HepG2 (cell line): Measurements from ENCODE around the gene POMT1. TPM values are rescaled to one million over a fixed set of nuclear protein-coding genes. Genes with fewer than 3 reads are reported as not detected.

Source experiments
- ATAC-seq: fragments of 200-7000 bp; cut with Tn5 transposase; 3 replicates; pipeline ENCODE4 v1.9.1; 2020; ENCODE audit warnings: mild to moderate bottlenecking, moderate library complexity
- BruUV-seq: library from RNA; stranded (reverse); fragments of 400-500 nt; replicated peaks from 2 replicates; lab custom pipeline; 2021; lab: Mats Ljungman, UMichigan
- CTCF ChIA-PET: fragments of 300-600 bp; formaldehyde crosslinking; extraction: SDS; loops from one replicate; lab custom pipeline; 2021; ENCODE audit warnings: low total read pairs, inconsistent platforms, low intra/inter-chr PET ratio; lab: Yijun Ruan, JAX
- POLR2A ChIA-PET: fragments of 350-600 bp; sonication (Branson Sonifier 250); formaldehyde crosslinking; loops from one replicate; lab custom pipeline; 2020; ENCODE audit warnings: antibody characterized with exemption, inconsistent platforms; lab: Yijun Ruan, JAX
- DNase-seq: peaks from one replicate; pipeline ENCODE4 v3.0.0-alpha.2; 2015; ENCODE audit warnings: low spot score
- FAIRE-seq: peaks from 3 replicates; lab custom pipeline; 2011; peaks lifted over from hg19 to GRCh38; lab: Jason Lieb, UNC
- H2AFZ ChIP-seq: one replicate; pipeline ENCODE4 v1.6.1; 2011; ENCODE audit warnings: low read length, inconsistent platforms
- H3K27ac ChIP-seq: fragments of 300-600 bp; 3 replicates; pipeline ENCODE4 v1.8.0; 2011; ENCODE audit warnings: mixed run types, mild to moderate bottlenecking, mixed read lengths, low read length, inconsistent platforms; ENCODE audit not compliant: insufficient read depth; ENCODE audit errors: extremely low read length
- H3K27me3 ChIP-seq, 2 experiments: fragments of 200-600 bp in 1 of 2; 2 replicates in 1 of 2; 3 replicates in 1 of 2; pipeline versions ENCODE4 v1.6.0 to v1.8.0; 2011; ENCODE audit warnings: low read length in 2 of 2, mild to moderate bottlenecking in 2 of 2, moderate library complexity in 2 of 2, inconsistent platforms in 1 of 2; ENCODE audit not compliant: insufficient read depth in 2 of 2, control insufficient read depth in 1 of 2
- H3K36me3 ChIP-seq, 2 experiments: fragments of 200-600 bp in 1 of 2; replicated peaks in 1 of 2; 2 replicates in 1 of 2; 3 replicates in 1 of 2; pipeline versions ENCODE4 v1.5.1 to v1.8.0; 2011; ENCODE audit warnings: low read length in 2 of 2, inconsistent platforms in 1 of 2; ENCODE audit not compliant: insufficient read depth in 2 of 2, control insufficient read depth in 1 of 2
- H3K4me1 ChIP-seq: 2 replicates; pipeline ENCODE4 v1.5.1; 2012; ENCODE audit warnings: low read length, inconsistent platforms; ENCODE audit not compliant: insufficient read depth
- H3K4me2 ChIP-seq: 2 replicates; pipeline ENCODE4 v1.6.0; 2011; ENCODE audit warnings: low read depth, low read length, inconsistent platforms
- H3K4me3 ChIP-seq, 3 experiments: fragments of 200-600 bp in 1 of 3; sonication (generic), shearing (Covaris generic) in 1 of 3; replicated peaks in 1 of 3; 2 replicates each; pipeline ENCODE4 v1.5.1; 2011 to 2016; ENCODE audit warnings: low read length in 3 of 3, inconsistent platforms in 2 of 3, low read depth in 2 of 3, mild to moderate bottlenecking in 2 of 3, control low read depth in 1 of 3, mixed read lengths in 1 of 3; ENCODE audit not compliant: insufficient read depth in 1 of 3
- H3K79me2 ChIP-seq: one replicate; pipeline ENCODE4 v1.6.1; 2011; ENCODE audit warnings: low read length, inconsistent platforms; ENCODE audit not compliant: insufficient read depth
- H3K9ac ChIP-seq: 2 replicates; pipeline ENCODE4 v1.6.0; 2011; ENCODE audit warnings: mild to moderate bottlenecking, low read depth, low read length, inconsistent platforms; ENCODE audit not compliant: insufficient read depth
- H3K9me3 ChIP-seq: 2 replicates; pipeline ENCODE4 v1.5.1; 2012; ENCODE audit warnings: mild to moderate bottlenecking, low read length
- H4K20me1 ChIP-seq: 2 replicates; pipeline ENCODE4 v1.6.0; 2011; ENCODE audit warnings: inconsistent platforms, mild to moderate bottlenecking, low read length, moderate library complexity; ENCODE audit not compliant: insufficient read depth
- ONECUT2 ChIP-seq: sonication (generic); formaldehyde crosslinking; IDR thresholded peaks from 2 replicates; pipeline ENCODE4 v1.4.0; 2020; ENCODE audit warnings: missing genetic modification reagents
- PAX8 ChIP-seq: sonication (generic); formaldehyde crosslinking; IDR thresholded peaks from 2 replicates; pipeline ENCODE4 v1.8.0; 2022; ENCODE audit warnings: mild to moderate bottlenecking, missing genetic modification reagents, borderline replicate concordance
- RBM22 ChIP-seq: fragments of 200-400 bp; formaldehyde crosslinking; optimal IDR thresholded peaks from 2 replicates; pipeline ENCODE3; 2017; ENCODE audit warnings: mild to moderate bottlenecking, low read length, moderate library complexity
- SIX4 ChIP-seq: sonication (generic); formaldehyde crosslinking; IDR thresholded peaks from 2 replicates; pipeline ENCODE4 v1.4.0; 2020; ENCODE audit warnings: missing genetic modification reagents
- U2AF1 ChIP-seq: fragments of 200-400 bp; formaldehyde crosslinking; optimal IDR thresholded peaks from 2 replicates; pipeline ENCODE3; 2017; ENCODE audit warnings: mild to moderate bottlenecking, low read depth, low read length
- ZNF292 ChIP-seq: sonication (generic); formaldehyde crosslinking; IDR thresholded peaks from 2 replicates; pipeline ENCODE4 v1.8.1; 2022; ENCODE audit warnings: mild to moderate bottlenecking, low read depth, missing genetic modification reagents, borderline replicate concordance
- ZNF724P ChIP-seq: sonication (generic); formaldehyde crosslinking; IDR thresholded peaks from 2 replicates; pipeline ENCODE4 v1.8.0; 2022; ENCODE audit warnings: missing genetic modification reagents, borderline replicate concordance
- ZNF777 ChIP-seq: sonication (generic); formaldehyde crosslinking; IDR thresholded peaks from 2 replicates; pipeline ENCODE4 v1.4.0; 2020; ENCODE audit warnings: missing genetic modification reagents
- WGBS: methylation state at CpG from one replicate; pipeline ENCODE4 v1.1.6; 2017; ENCODE audit warnings: low lambda C conversion rate; 5-methylcytosine and 5-hydroxymethylcytosine counted together
- in situ Hi-C: cut with HindIII; loops from 2 replicates; pipeline ENCODE4 v1.10.0; 2017; ENCODE audit warnings: low pct_unique_long_range_greater_than_20kb; ENCODE audit not compliant: extremely low pct_ligation_motif_present
- intact Hi-C: fragments of 100-400 bp; cut with micrococcal nuclease; formaldehyde crosslinking; loops from one replicate; pipeline ENCODE4 v1.10.0; 2022; ENCODE audit not compliant: unreplicated experiment
- polyA plus RNA-seq, 8 experiments: library from polyadenylated mRNA; depleted of rRNA in 3 of 8; stranded (reverse) in 7 of 8; unstranded in 1 of 8; fragments of >200 nt; fragmentation: Illumina TruSeq in 4 of 8; extraction: Trizol in 4 of 8; gene quantifications; 2 replicates each; pipeline versions ENCODE4 v1.2.1 to v1.2.3, GENCODE V29; 2011 to 2016; ENCODE audit warnings: low read depth in 4 of 8, missing spikeins in 1 of 8, mixed read lengths in 1 of 8; ENCODE audit not compliant: insufficient read depth in 1 of 8
- total RNA-seq, 5 experiments: library from RNA; depleted of rRNA; stranded (reverse); fragments of >200 nt; fragmentation: Illumina TruSeq; extraction: Trizol; gene quantifications; 2 replicates each; pipeline ENCODE4 v1.2.3, GENCODE V29; 2016; ENCODE audit warnings: low read depth in 1 of 5
- TF ChIP-seq, protein P1 (sequence below): sonication (generic); formaldehyde crosslinking; IDR thresholded peaks from 2 replicates; pipeline ENCODE4 v1.5.0; 2020; ENCODE audit warnings: missing genetic modification reagents, mild to moderate bottlenecking, borderline replicate concordance

POMT1 gene
- total and polyA plus RNA-seq, 2 of the 13 experiments (the other 11 are each of a cell fraction or from before 2014, with no cell fraction given) = 21.6 to 22.7 TPM

DNA sequence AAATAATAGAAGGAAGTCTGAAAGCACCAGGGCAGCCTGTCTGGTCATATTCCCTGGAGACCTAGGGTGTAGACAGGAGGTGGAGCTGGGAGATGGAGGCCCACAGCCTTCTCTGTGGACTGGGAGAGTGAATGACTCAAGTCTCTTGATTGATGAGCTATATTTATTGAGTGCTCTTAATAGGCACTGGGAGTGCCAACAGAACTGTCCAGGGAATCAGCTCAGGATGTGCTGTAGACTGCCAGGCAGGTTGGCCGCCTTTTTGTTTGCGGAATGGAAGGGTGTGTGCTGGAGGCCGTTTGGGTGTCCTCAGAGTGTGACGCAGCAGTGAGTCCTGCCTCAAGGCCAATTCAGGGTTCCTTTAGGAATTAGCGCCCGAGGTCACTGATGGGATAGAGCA lies 33.4 kb upstream of the POMT1 start:
- Histone ChIP-seq H3K79me2 (no peaks in the 10 kb centered on the region), H2AFZ (no peak overlapping the region), H3K4me2 (no peak overlapping the region), H4K20me1 (peaks cover 30% of the 10 kb centered on the region), H3K9me3 (no peaks in the 10 kb centered on the region), H3K4me1 (peaks cover 15% of the 10 kb centered on the region), H3K27me3 (no peaks in the 10 kb centered on the region), H3K27ac (no peak overlapping the region), H3K36me3 (peaks cover 45 to 86% of the 10 kb centered on the region in 2 experiments), H3K4me3 (no peak overlapping the region), H3K9ac (no peak overlapping the region)
- intact Hi-C loops (no loop called here), in situ Hi-C loops (no loop called here)
- CTCF ChIA-PET = no interaction called here
- POLR2A ChIA-PET = no interaction called here
- ATAC-seq (no peak), FAIRE-seq (no peak), DNase-seq (no peak)
- TF ChIP-seq ONECUT2 (CRISPR knock-in tag) (no peak), ZNF292 (no peak), U2AF1 (no peak), ZNF724P (CRISPR knock-in tag) (no peak), ZNF777 (no peak), PAX8 (no peak)
- TF ChIP-seq, protein P1, sequence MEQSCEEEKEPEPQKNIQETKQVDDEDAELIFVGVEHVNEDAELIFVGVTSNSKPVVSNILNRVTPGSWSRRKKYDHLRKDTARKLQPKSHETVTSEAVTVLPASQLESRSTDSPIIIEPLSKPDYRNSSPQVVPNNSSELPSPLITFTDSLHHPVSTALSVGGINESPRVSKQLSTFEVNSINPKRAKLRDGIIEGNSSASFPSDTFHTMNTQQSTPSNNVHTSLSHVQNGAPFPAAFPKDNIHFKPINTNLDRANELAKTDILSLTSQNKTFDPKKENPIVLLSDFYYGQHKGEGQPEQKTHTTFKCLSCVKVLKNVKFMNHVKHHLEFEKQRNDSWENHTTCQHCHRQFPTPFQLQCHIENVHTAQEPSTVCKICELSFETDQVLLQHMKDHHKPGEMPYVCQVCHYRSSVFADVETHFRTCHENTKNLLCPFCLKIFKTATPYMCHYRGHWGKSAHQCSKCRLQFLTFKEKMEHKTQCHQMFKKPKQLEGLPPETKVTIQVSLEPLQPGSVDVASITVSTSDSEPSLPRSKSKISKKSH (CRISPR knock-in tag) = no peak
- BruUV-seq = no TSS peak
- WGBS = 95% methylated on average over 6 of the region's 6 CpGs

DNA sequence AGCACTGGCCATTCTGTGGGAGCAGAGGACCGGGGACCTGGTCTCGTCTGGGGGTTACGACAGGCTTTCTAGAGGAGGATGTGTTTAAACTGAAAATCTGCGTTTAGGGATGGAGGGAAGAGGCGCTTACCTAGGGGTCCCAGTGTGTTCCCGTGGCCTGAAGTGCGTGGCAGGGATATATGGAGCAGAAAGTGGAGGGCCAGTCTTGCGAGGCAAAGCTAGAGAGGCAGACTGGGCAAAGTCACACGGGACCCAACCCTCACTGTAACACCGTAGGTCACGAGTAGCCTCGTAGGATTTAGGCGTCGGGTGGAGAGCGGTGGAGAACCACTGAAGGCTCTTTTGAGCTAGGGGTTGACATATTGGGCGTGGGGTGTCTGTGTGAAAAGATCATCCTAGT lies 32.8 kb upstream of the POMT1 start:
- no TSS peak for BruUV-seq
- H4K20me1 ChIP-seq = peaks cover 30% of the 10 kb centered on the region
- no peak overlapping the region for H3K9ac ChIP-seq
- DNase-seq (no peak), FAIRE-seq (no peak), ATAC-seq (no peak)
- H3K27ac ChIP-seq = no peak overlapping the region
- intact Hi-C loops = no loop called here
- H3K79me2 ChIP-seq = no peaks in the 10 kb centered on the region
- H3K4me2 ChIP-seq = no peak overlapping the region
- H2AFZ ChIP-seq = no peak overlapping the region
- TF ChIP-seq RBM22 (peak; percentile 59), SIX4 (CRISPR knock-in tag) (no peak)
- ChIA-PET CTCF (no interaction called here), POLR2A (no interaction called here)
- H3K4me1 ChIP-seq = peaks cover 15% of the 10 kb centered on the region
- H3K9me3 ChIP-seq = no peaks in the 10 kb centered on the region
- H3K36me3 ChIP-seq = peaks cover 47 to 86% of the 10 kb centered on the region in 2 experiments
- in situ Hi-C loops = no loop called here
- H3K4me3 ChIP-seq = no peak overlapping the region
- no peaks in the 10 kb centered on the region for H3K27me3 ChIP-seq
- WGBS = 97% methylated on average over 16 of the region's 16 CpGs
